HG02938 (cell line): Measurements from ENCODE around the gene MBD3L3.
"Not testable (repeated sequence)": the region's sequence is repeated elsewhere in the genome, so short reads cannot be mapped to it uniquely, and the experiment has no call there.

Experiments used
- ATAC-seq: cut with Tn5 transposase; IDR thresholded peaks from one replicate; pipeline ENCODE4 v1.9.1; 2021; ENCODE audit warnings: mild to moderate bottlenecking, moderate library complexity; ENCODE audit not compliant: unreplicated experiment

The MBD3L3 gene

GRCh38 chr19:7058576-7058975 lies at the start of gene MBD3L3:
TSS of gene MBD3L3 (minus strand) at chr19:7058676. CDS start at chr19:7058605, 71 bp downstream.
- not testable (repeated sequence) for ATAC-seq

- ATAC-seq: no peak
These were observed 48.5 kb upstream of the MBD3L3 start for GRCh38 chr19:7106711-7107657.

GRCh38 chr19:7104747-7105447 lies 46.4 kb upstream of the MBD3L3 start:
- ATAC-seq: no peak

GRCh38 chr19:7101498-7102253 lies 43.2 kb upstream of the MBD3L3 start:
- ATAC-seq: no peak

GRCh38 chr19:7099597-7099921 lies 41.1 kb upstream of the MBD3L3 start:
- ATAC-seq: no peak

GRCh38 chr19:7098701-7099596 lies 40.5 kb upstream of the MBD3L3 start:
- ATAC-seq: peak; percentile 75

GRCh38 chr19:7098096-7098495 lies 39.6 kb upstream of the MBD3L3 start:
- ATAC-seq: no peak

- no peak for ATAC-seq
These were observed 30.5 kb upstream of the MBD3L3 start for GRCh38 chr19:7088999-7089398.

- no peak for ATAC-seq
These were observed 24.8 kb upstream of the MBD3L3 start for GRCh38 chr19:7083076-7083956.

- ATAC-seq: no peak
These were observed 19.5 kb upstream of the MBD3L3 start for GRCh38 chr19:7078008-7078407.

GRCh38 chr19:7076151-7076550 lies 17.7 kb upstream of the MBD3L3 start:
- no peak for ATAC-seq

- ATAC-seq: no peak
These were observed 16.3 kb upstream of the MBD3L3 start for GRCh38 chr19:7074705-7075282.

- no peak for ATAC-seq
These were observed 14.1 kb upstream of the MBD3L3 start for GRCh38 chr19:7072541-7072940.

GRCh38 chr19:7069904-7070226 lies 11.4 kb upstream of the MBD3L3 start:
- ATAC-seq: peak; percentile 16

- ATAC-seq: peak; percentile 84
These were observed 10.8 kb upstream of the MBD3L3 start, which contains the start of gene ZNF557 for GRCh38 chr19:7069042-7069903. TSS of gene ZNF557 (plus strand) at chr19:7069703. CDS start at chr19:7075075, 5,372 bp downstream.

- no peak for ATAC-seq
These were observed 10.1 kb upstream of the MBD3L3 start for GRCh38 chr19:7068599-7068998.

- no peak for ATAC-seq
These were observed 9.2 kb upstream of the MBD3L3 start for GRCh38 chr19:7067716-7068115.

- not testable (repeated sequence) for ATAC-seq
These were observed 8.6 kb upstream of the MBD3L3 start for GRCh38 chr19:7067122-7067521.
